IMR-90 (cell line): Measurements from ENCODE around the gene PRDX4. TPM values are rescaled to one million over a fixed set of nuclear protein-coding genes. Genes with fewer than 3 reads are reported as not detected.

ENCODE experiments used
- ATAC-seq: fragments of 200-7000 bp; cut with Tn5 transposase; 2 replicates; pipeline ENCODE4 v1.9.1; 2020; ENCODE audit warnings: low read depth, mild to moderate bottlenecking, moderate library complexity
- BruUV-seq: library from RNA; stranded (reverse); fragments of 400-500 nt; replicated peaks from 2 replicates; lab custom pipeline; 2021; lab: Mats Ljungman, UMichigan
- CTCF ChIA-PET: fragments of 300-600 bp; formaldehyde crosslinking; extraction: SDS; loops from one replicate; lab custom pipeline; 2021; ENCODE audit warnings: antibody characterized with exemption; lab: Yijun Ruan, JAX
- POLR2A ChIA-PET: fragments of 300-600 bp; sonication (Branson Sonifier 250); formaldehyde crosslinking; loops from one replicate; lab custom pipeline; 2022; ENCODE audit warnings: antibody characterized with exemption; ENCODE audit not compliant: unreplicated experiment; lab: Charles Lee
- DNase-seq: peaks from one replicate; pipeline ENCODE4 v3.0.0; 2013
- H2AFZ ChIP-seq: replicated peaks from 2 replicates; pipeline ENCODE3; 2013; ENCODE audit warnings: low read length, mild to moderate bottlenecking; ENCODE audit not compliant: poor library complexity
- H2AK5ac ChIP-seq: 2 replicates; pipeline ENCODE4 v1.6.1; 2013; ENCODE audit warnings: low read depth, low read length, inconsistent platforms
- H2AK9ac ChIP-seq: replicated peaks from 2 replicates; pipeline ENCODE3; 2013; ENCODE audit warnings: mild to moderate bottlenecking, low read depth, low read length, moderate library complexity; ENCODE audit not compliant: poor library complexity
- H2BK120ac ChIP-seq: 2 replicates; pipeline ENCODE4 v1.6.1; 2013; ENCODE audit warnings: low read depth, low read length, inconsistent platforms
- H2BK15ac ChIP-seq: 3 replicates; pipeline ENCODE4 v1.6.1; 2013; ENCODE audit warnings: low read depth, low read length, inconsistent platforms
- H2BK20ac ChIP-seq: 2 replicates; pipeline ENCODE4 v1.6.1; 2013; ENCODE audit warnings: low read depth, mild to moderate bottlenecking, inconsistent platforms, low read length, moderate library complexity
- H2BK5ac ChIP-seq: 2 replicates; pipeline ENCODE4 v1.6.1; 2013; ENCODE audit warnings: mild to moderate bottlenecking, low read depth, low read length, inconsistent platforms; ENCODE audit not compliant: poor library complexity, severe bottlenecking
- H3K14ac ChIP-seq: replicated peaks from 2 replicates; pipeline ENCODE4 v1.6.1; 2013; ENCODE audit warnings: low read depth, low read length, inconsistent platforms
- H3K18ac ChIP-seq: 2 replicates; pipeline ENCODE4 v1.6.1; 2013; ENCODE audit warnings: low read depth, low read length, control low read depth
- H3K23ac ChIP-seq: 2 replicates; pipeline ENCODE4 v1.6.1; 2013; ENCODE audit warnings: low read depth, low read length, inconsistent platforms
- H3K27ac ChIP-seq: 2 replicates; pipeline ENCODE4 v1.5.1; 2013; ENCODE audit warnings: mild to moderate bottlenecking, control low read depth, low read length; ENCODE audit not compliant: insufficient read depth
- H3K27me3 ChIP-seq: 2 replicates; pipeline ENCODE4 v1.6.1; 2013; ENCODE audit warnings: low read length; ENCODE audit not compliant: control insufficient read depth, insufficient read depth
- H3K36me3 ChIP-seq: 2 replicates; pipeline ENCODE4 v1.6.1; 2013; ENCODE audit warnings: low read length, mixed read lengths; ENCODE audit not compliant: control insufficient read depth, insufficient read depth
- H3K4ac ChIP-seq: 2 replicates; pipeline ENCODE4 v1.6.1; 2013; ENCODE audit warnings: low read depth, low read length, inconsistent platforms
- H3K4me1 ChIP-seq: 2 replicates; pipeline ENCODE4 v1.6.1; 2013; ENCODE audit warnings: low read length, mixed read lengths; ENCODE audit not compliant: control insufficient read depth, insufficient read depth
- H3K4me2 ChIP-seq: 2 replicates; pipeline ENCODE4 v1.6.1; 2013; ENCODE audit warnings: low read depth, mild to moderate bottlenecking, control low read depth, low read length, moderate library complexity
- H3K4me3 ChIP-seq: 2 replicates; pipeline ENCODE4 v1.5.1; 2013; ENCODE audit warnings: low read depth, mild to moderate bottlenecking, control low read depth, low read length, moderate library complexity; ENCODE audit not compliant: insufficient read depth
- H3K56ac ChIP-seq: 2 replicates; pipeline ENCODE4 v1.6.1; 2013; ENCODE audit warnings: low read length, inconsistent platforms; ENCODE audit not compliant: insufficient read depth; ENCODE audit errors: extremely low read depth
- H3K79me1 ChIP-seq, 2 experiments: 2 replicates each; pipeline ENCODE4 v1.6.1; 2013; ENCODE audit warnings: low read length in 2 of 2, inconsistent platforms in 1 of 2, low read depth in 1 of 2
- H3K9ac ChIP-seq: 2 replicates; pipeline ENCODE4 v1.6.1; 2013; ENCODE audit warnings: low read depth, low read length, control low read depth
- H3K9me1 ChIP-seq: 2 replicates; pipeline ENCODE4 v1.6.1; 2013; ENCODE audit warnings: low read length, inconsistent platforms; ENCODE audit not compliant: insufficient read depth
- H3K9me3 ChIP-seq: 2 replicates; pipeline ENCODE4 v1.6.1; 2013; ENCODE audit warnings: low read length; ENCODE audit not compliant: control insufficient read depth, insufficient read depth
- H4K20me1 ChIP-seq: 2 replicates; pipeline ENCODE4 v1.6.1; 2013; ENCODE audit warnings: low read length, inconsistent platforms; ENCODE audit not compliant: insufficient read depth
- H4K5ac ChIP-seq: 2 replicates; pipeline ENCODE4 v1.6.1; 2013; ENCODE audit warnings: mild to moderate bottlenecking, low read depth, low read length, control low read depth
- H4K8ac ChIP-seq, 2 experiments: 2 replicates each; pipeline ENCODE4 v1.6.1; 2013; ENCODE audit warnings: low read depth in 2 of 2, low read length in 2 of 2, control low read depth in 1 of 2, inconsistent platforms in 1 of 2
- H4K91ac ChIP-seq: 2 replicates; pipeline ENCODE4 v1.6.1; 2013; ENCODE audit warnings: low read depth, low read length, inconsistent platforms; ENCODE audit not compliant: insufficient read depth
- BHLHE40 ChIP-seq: fragments of 150-350 bp; IDR thresholded peaks from 2 replicates; pipeline ENCODE4 v1.6.1; 2016; ENCODE audit warnings: mild to moderate bottlenecking, low read depth, low read length
- NFE2L2 ChIP-seq: fragments of 150-350 bp; IDR thresholded peaks from 2 replicates; pipeline ENCODE4 v1.6.1; 2016; ENCODE audit warnings: low read depth, mild to moderate bottlenecking, low read length
- WGBS, 2 experiments: methylation state at CpG; one replicate each; pipeline versions ENCODE4 v1.1.5 to v1.1.7; 2013; ENCODE audit warnings: missing lambda C conversion rate in 2 of 2; ENCODE audit not compliant: insufficient read length in 1 of 2; ENCODE audit errors: extremely low coverage in 2 of 2; 5-methylcytosine and 5-hydroxymethylcytosine counted together
- dilution Hi-C: fragments of 300-500 bp; cut with HindIII; formaldehyde crosslinking; loops from one replicate; pipeline ENCODE4 v1.14.3; 2018; ENCODE audit warnings: low sequenced_read_pairs; ENCODE audit not compliant: unreplicated experiment
- in situ Hi-C: fragments of 300-500 bp; cut with MboI; formaldehyde crosslinking; loops from 3 replicates; pipeline ENCODE4 v1.14.3; 2019; ENCODE audit warnings: low sequenced_read_pairs, inconsistent platforms, mixed read lengths
- intact Hi-C: fragments of 100-400 bp; cut with micrococcal nuclease; formaldehyde crosslinking; loops from 2 replicates; pipeline ENCODE4 v1.10.0; 2022
- polyA plus RNA-seq, 3 experiments: library from polyadenylated mRNA; depleted of rRNA; stranded (reverse); fragments of >200 nt; gene quantifications; 2 replicates each; pipeline ENCODE4 v1.2.3, GENCODE V29; 2012; ENCODE audit warnings: low replicate concordance in 1 of 3
- total RNA-seq: library from RNA; depleted of rRNA; stranded (reverse); fragments of >200 nt; gene quantifications from 2 replicates; pipeline ENCODE4 v1.2.3, GENCODE V29; 2012

PRDX4 gene
- total and polyA plus RNA-seq, 2 of the 4 experiments (the other 2 are of a cell fraction), result 194 to 226 TPM

GRCh38 chrX:23644744-23645143, 22.5 kb upstream of the PRDX4 start:
- dilution Hi-C loops, result no loop called here
- Histone ChIP-seq H2AK5ac (no peak overlapping the region), H2BK5ac (no peak overlapping the region), H3K79me1 (no peaks in the 10 kb centered on the region), H4K5ac (no peak overlapping the region), H3K9ac (no peak overlapping the region), H3K36me3 (no peaks in the 10 kb centered on the region), H2AK9ac (no peak overlapping the region), H3K4me1 (no peaks in the 10 kb centered on the region), H3K27ac (no peak overlapping the region), H4K91ac (no peak overlapping the region), H3K4me2 (no peak overlapping the region), H2BK120ac (no peak overlapping the region), H2AFZ (no peak overlapping the region), H3K18ac (no peak overlapping the region), H3K4me3 (no peak overlapping the region), H3K56ac (no peak overlapping the region), H4K20me1 (no peaks in the 10 kb centered on the region), H2BK15ac (no peak overlapping the region), H3K23ac (no peak overlapping the region), H3K4ac (no peak overlapping the region), H3K9me1 (no peaks in the 10 kb centered on the region), H3K14ac (no peak overlapping the region), H3K27me3 (no peaks in the 10 kb centered on the region), H2BK20ac (no peak overlapping the region), H4K8ac (no peak overlapping the region), H3K9me3 (no peaks in the 10 kb centered on the region)
- DNase-seq, result no peak
- ChIA-PET CTCF (no interaction called here), POLR2A (no interaction called here)
- in situ Hi-C loops, result no loop called here
- no TSS peak for BruUV-seq
- ATAC-seq, result no peak
- WGBS, 2 experiments, result 83% methylated on average over 1 of the region's 9 CpGs; no CpG with 5 or more reads in 1 of the 2 experiments
- no peak for TF ChIP-seq NFE2L2
- no peak for TF ChIP-seq BHLHE40
- intact Hi-C loops, result no loop called here
